Measurements from ENCODE around the gene PLEKHH3.
"Not testable (repeated sequence)": the region's sequence is repeated elsewhere in the genome, so short reads cannot be mapped to it uniquely, and the experiment has no call there.

The PLEKHH3 gene

GRCh38 chr17:42623732-42624596, 52.8 kb downstream of the PLEKHH3 start:
- FAIRE-seq = no peak

DNA sequence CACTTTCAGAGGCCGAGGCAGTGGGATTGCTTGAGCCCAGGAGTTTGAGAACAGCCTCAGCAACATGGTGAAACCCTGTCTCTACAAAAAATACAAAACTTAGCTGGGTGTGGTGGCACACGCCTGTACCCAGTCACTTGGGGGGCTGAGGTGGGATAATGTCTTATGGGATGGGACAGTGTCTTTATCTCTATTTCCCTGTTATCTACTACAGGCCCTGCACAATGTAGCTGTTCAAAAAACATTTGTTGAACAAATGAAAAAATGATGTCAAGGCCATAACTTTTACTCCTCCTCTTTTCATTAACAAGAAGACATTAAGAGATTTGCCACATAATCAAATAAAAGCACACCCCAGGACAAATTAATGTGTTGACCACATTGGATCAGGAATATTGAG, 53.5 kb downstream of the PLEKHH3 start:
- FAIRE-seq = no peak

GRCh38 chr17:42621987-42622386, 54.8 kb downstream of the PLEKHH3 start:
- FAIRE-seq = not testable (repeated sequence)

DNA sequence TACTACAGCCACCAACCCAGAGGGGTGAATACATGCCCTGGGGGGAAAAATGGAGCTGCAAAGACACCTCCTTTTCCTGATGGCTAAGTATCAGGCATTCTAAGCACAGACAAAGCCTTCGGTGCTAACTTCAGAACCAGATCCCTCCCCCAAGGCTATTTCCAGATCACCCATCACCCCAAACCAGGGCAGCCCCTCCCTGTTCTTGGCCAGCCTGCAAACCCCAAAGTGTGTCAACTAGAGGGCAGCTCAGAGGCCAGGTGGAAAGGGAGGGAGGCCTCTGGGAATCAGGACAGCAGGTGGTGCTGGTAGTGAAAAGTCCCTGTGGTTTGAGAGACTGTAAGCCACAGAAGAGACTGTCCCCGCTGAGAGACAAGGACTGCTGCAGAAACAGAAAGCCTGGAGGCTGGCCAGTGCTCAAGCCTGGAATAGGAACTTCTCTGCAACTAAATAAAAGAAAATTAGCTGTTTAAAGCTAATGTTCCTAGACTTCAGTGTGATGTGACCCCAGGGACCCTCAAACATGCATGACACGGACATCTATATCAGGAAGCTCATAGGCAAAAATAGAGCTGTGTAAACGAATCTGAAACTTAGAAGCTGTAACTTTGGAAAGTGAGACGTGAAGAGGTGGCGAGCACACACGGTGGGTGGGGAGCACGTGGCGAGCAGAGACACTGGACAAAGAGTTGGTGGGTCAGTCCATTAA, 58.2 kb downstream of the PLEKHH3 start:
- no peak for FAIRE-seq

DNA sequence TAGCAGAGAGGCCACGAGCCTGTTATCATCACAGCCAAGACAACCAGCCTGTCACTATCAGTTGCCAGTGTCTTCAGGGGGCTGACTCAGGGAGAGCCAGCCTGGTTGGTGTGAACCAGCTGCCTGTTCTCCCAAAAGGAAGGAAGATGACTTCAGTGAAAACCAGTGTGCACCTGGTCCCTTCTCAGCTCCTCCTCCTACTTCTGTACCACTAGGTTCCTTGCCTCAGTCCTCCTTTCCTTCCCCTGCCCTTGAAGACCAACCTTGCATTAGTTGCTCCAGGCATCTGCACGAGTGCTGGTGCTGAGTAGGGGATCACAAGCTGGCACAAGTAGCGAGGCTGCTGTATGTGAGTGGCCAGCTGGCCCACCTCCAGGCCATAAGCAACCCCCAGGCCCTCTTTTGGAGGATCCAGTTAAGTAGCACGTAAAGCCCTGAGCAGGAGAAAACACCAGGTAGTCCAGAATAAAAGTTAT, 58.8 kb downstream of the PLEKHH3 start:
- FAIRE-seq = no peak
